GM23338 (cell line): Measurements from ENCODE around the gene CNPY4. TPM values are rescaled to one million over a fixed set of nuclear protein-coding genes. Genes with fewer than 3 reads are reported as not detected.

ENCODE experiments used
- ATAC-seq: fragments of 200-7000 bp; cut with Tn5 transposase; 3 replicates; pipeline ENCODE4 v1.9.1; 2020
- DNase-seq: peaks from one replicate; pipeline ENCODE4 v3.0.0-alpha.2; 2015; ENCODE audit warnings: low spot score
- H2AFZ ChIP-seq: fragments of 200-600 bp; sonication (generic); 2 replicates; pipeline ENCODE4 v1.8.0; 2016; ENCODE audit warnings: antibody characterized with exemption, mild to moderate bottlenecking, moderate library complexity
- H3F3A ChIP-seq: fragments of 200-600 bp; sonication (generic); replicated peaks from 2 replicates; pipeline ENCODE4 v1.8.0; 2017; ENCODE audit warnings: antibody characterized with exemption, mixed run types, low read depth
- H3K27ac ChIP-seq: fragments of 200-600 bp; sonication (generic); 2 replicates; pipeline ENCODE4 v1.6.1; 2016; ENCODE audit warnings: low read depth
- H3K27me3 ChIP-seq: fragments of 200-600 bp; sonication (generic); 2 replicates; pipeline ENCODE4 v1.8.0; 2016; ENCODE audit warnings: mild to moderate bottlenecking, mixed run types, moderate library complexity; ENCODE audit not compliant: insufficient read depth
- H3K36me3 ChIP-seq: fragments of 200-600 bp; sonication (generic); 2 replicates; pipeline ENCODE4 v1.8.0; 2016; ENCODE audit warnings: mild to moderate bottlenecking; ENCODE audit not compliant: insufficient read depth
- H3K4me1 ChIP-seq: fragments of 200-600 bp; sonication (generic); 2 replicates; pipeline ENCODE4 v1.8.0; 2016; ENCODE audit warnings: mild to moderate bottlenecking, moderate library complexity; ENCODE audit not compliant: insufficient read depth
- H3K4me2 ChIP-seq: fragments of 200-600 bp; sonication (generic); 2 replicates; pipeline ENCODE4 v1.7.1; 2017; ENCODE audit warnings: mixed run types
- H3K4me3 ChIP-seq: fragments of 200-600 bp; sonication (generic); 2 replicates; pipeline ENCODE4 v1.6.1; 2016; ENCODE audit warnings: mixed run types
- H3K79me2 ChIP-seq: fragments of 200-600 bp; sonication (generic); replicated peaks from 2 replicates; pipeline ENCODE4 v1.8.0; 2017; ENCODE audit warnings: mild to moderate bottlenecking; ENCODE audit not compliant: insufficient read depth
- H3K9me2 ChIP-seq: fragments of 200-600 bp; sonication (generic); 2 replicates; pipeline ENCODE4 v1.8.0; 2017; ENCODE audit not compliant: insufficient read depth
- H4K20me1 ChIP-seq: fragments of 200-600 bp; sonication (generic); replicated peaks from 2 replicates; pipeline ENCODE4 v1.8.0; 2017; ENCODE audit warnings: mild to moderate bottlenecking; ENCODE audit not compliant: insufficient read depth
- H3K27ac Mint-ChIP-seq: 2 replicates; pipeline ENCODE4 v1.8.0; 2020; ENCODE audit warnings: inconsistent platforms, mild to moderate bottlenecking, moderate library complexity, mixed read lengths
- H3K27me3 Mint-ChIP-seq: 3 replicates; pipeline ENCODE4 v1.8.0; 2022; ENCODE audit warnings: low read depth, mild to moderate bottlenecking, moderate library complexity, mixed read lengths, inconsistent platforms; ENCODE audit not compliant: insufficient read depth, poor library complexity
- H3K36me3 Mint-ChIP-seq: 3 replicates; pipeline ENCODE4 v1.8.0; 2021; ENCODE audit warnings: low read depth, mild to moderate bottlenecking, inconsistent platforms, moderate library complexity, mixed read lengths
- H3K4me1 Mint-ChIP-seq: 3 replicates; pipeline ENCODE4 v1.8.0; 2020; ENCODE audit warnings: mild to moderate bottlenecking, inconsistent platforms, mixed read lengths
- H3K4me3 Mint-ChIP-seq: 3 replicates; pipeline ENCODE4 v1.8.0; 2021; ENCODE audit warnings: moderate library complexity, mild to moderate bottlenecking, inconsistent platforms, mixed read lengths
- H3K9me3 Mint-ChIP-seq: 3 replicates; pipeline ENCODE4 v1.8.0; 2020; ENCODE audit warnings: moderate library complexity, mild to moderate bottlenecking, inconsistent platforms, mixed read lengths
- CREB1 ChIP-seq: fragments of 250-450 bp; sonication (Bioruptor Pico); IDR thresholded peaks from 2 replicates; pipeline ENCODE4 v1.5.0; 2020; ENCODE audit warnings: low read depth, mild to moderate bottlenecking, moderate library complexity
- CTCF ChIP-seq, 2 experiments: fragments of 200-600 bp in 1 of 2; sonication (generic) in 1 of 2; conservative IDR thresholded peaks; 2 replicates each; pipeline versions ENCODE4 v1.5.1 to v1.6.1; 2016 to 2017; ENCODE audit warnings: antibody characterized with exemption in 2 of 2, low read depth in 2 of 2, mild to moderate bottlenecking in 2 of 2, moderate library complexity in 1 of 2
- ETS1 ChIP-seq: IDR thresholded peaks from 2 replicates; pipeline ENCODE4 v1.6.1; 2016; ENCODE audit warnings: antibody characterized with exemption
- EZH2 ChIP-seq: fragments of 200-600 bp; sonication (generic); IDR thresholded peaks from one replicate; pipeline ENCODE4 v1.8.0; 2017; ENCODE audit warnings: antibody characterized with exemption, mild to moderate bottlenecking, low read depth; ENCODE audit not compliant: unreplicated experiment
- EZH2phosphoT487 ChIP-seq: fragments of 200-600 bp; sonication (generic); IDR thresholded peaks from one replicate; pipeline ENCODE4 v1.8.1; 2018; ENCODE audit warnings: antibody characterized with exemption; ENCODE audit not compliant: unreplicated experiment
- JUNB ChIP-seq: IDR thresholded peaks from one replicate; pipeline ENCODE4 v1.6.1; 2016; ENCODE audit warnings: antibody characterized with exemption; ENCODE audit not compliant: unreplicated experiment
- NANOG ChIP-seq: IDR thresholded peaks from 2 replicates; pipeline ENCODE4 v1.6.1; 2016; ENCODE audit warnings: antibody characterized with exemption, borderline replicate concordance
- POLR2AphosphoS5 ChIP-seq: IDR thresholded peaks from 2 replicates; pipeline ENCODE4 v1.6.1; 2016; ENCODE audit warnings: antibody characterized with exemption, low read depth
- REST ChIP-seq: IDR thresholded peaks from one replicate; pipeline ENCODE4 v1.6.1; 2018; ENCODE audit warnings: antibody characterized with exemption; ENCODE audit not compliant: unreplicated experiment
- STAT1 ChIP-seq: IDR thresholded peaks from one replicate; pipeline ENCODE4 v1.6.1; 2016; ENCODE audit warnings: antibody characterized with exemption; ENCODE audit not compliant: unreplicated experiment
- ZNF114 ChIP-seq: fragments of 250-450 bp; sonication (Bioruptor Pico); IDR thresholded peaks from 2 replicates; pipeline ENCODE4 v1.5.0; 2020; ENCODE audit warnings: mild to moderate bottlenecking, moderate library complexity
- ZNF331 ChIP-seq: fragments of 250-450 bp; sonication (Bioruptor Pico); IDR thresholded peaks from 2 replicates; pipeline ENCODE4 v1.5.0; 2020; ENCODE audit warnings: low read depth, mild to moderate bottlenecking, moderate library complexity
- ZNF462 ChIP-seq: fragments of 250-450 bp; sonication (Bioruptor Pico); IDR thresholded peaks from 2 replicates; pipeline ENCODE4 v1.5.0; 2020; ENCODE audit warnings: mild to moderate bottlenecking, moderate library complexity
- polyA plus RNA-seq: library from polyadenylated mRNA; unstranded; fragments of >200 nt; fragmentation: Nextera tagmentation; extraction: Ambion mirVana; gene quantifications from 2 replicates; pipeline ENCODE4 v1.2.1, GENCODE V29; 2016
- total RNA-seq: library from RNA; depleted of rRNA; stranded (reverse); fragments of >200 nt; shearing (Covaris generic); gene quantifications from 2 replicates; pipeline ENCODE4 v1.2.3, GENCODE V29; 2014

Gene CNPY4
- total and polyA plus RNA-seq, 2 experiments from 2014 or later = 10.7 to 12.0 TPM

- Histone ChIP-seq H3K27me3 (0 out of 2 replicates have a peak, but pooled peaks cover 5% of the 10 kb centered on the region), H4K20me1 (peaks cover 6% of the 10 kb centered on the region), H3K9me2 (no peaks in the 10 kb centered on the region), H3K27ac (no peak overlapping the region), H3K36me3 (peaks cover 72% of the 10 kb centered on the region), H3K4me1 (no peaks in the 10 kb centered on the region), H3K4me2 (no peak overlapping the region), H2AFZ (no peak overlapping the region), H3K79me2 (peaks cover 20% of the 10 kb centered on the region), H3F3A (peaks cover 55% of the 10 kb centered on the region), H3K4me3 (peak overlapping the region; percentile 34; the same call in 1 of the 2 replicates)
- Mint-ChIP-seq H3K27ac (no peak overlapping the region), H3K4me3 (no peak overlapping the region), H3K4me1 (no peaks in the 10 kb centered on the region), H3K27me3 (peaks cover 26% of the 10 kb centered on the region), H3K9me3 (peaks cover 79% of the 10 kb centered on the region), H3K36me3 (peaks cover 96% of the 10 kb centered on the region)
- no peak for ATAC-seq
- no peak for DNase-seq
- TF ChIP-seq REST (no peak), ZNF462 (CRISPR knock-in tag) (no peak), CREB1 (CRISPR knock-in tag) (no peak), CTCF (conservative IDR thresholded peaks at IDR 0.05; ENCODE audit: low read depth in 2 of 2) (no peak), ETS1 (no peak), JUNB (no peak), ZNF114 (CRISPR knock-in tag) (no peak), POLR2AphosphoS5 (no peak), ZNF331 (CRISPR knock-in tag) (no peak), NANOG (no peak), EZH2 (no peak), STAT1 (no peak), EZH2phosphoT487 (no peak)
Observed at GRCh38 chr7:100071018-100071723, 48.3 kb upstream of the CNPY4 start.
